Limb (tissue), 2 donors: ENCODE results near the gene USP32.
"Not testable (repeated sequence)": the region's sequence is repeated elsewhere in the genome, so short reads cannot be mapped to it uniquely, and the experiment has no call there.

Experiments
- DNase-seq, 2 donors: peaks; one replicate each; pipeline ENCODE4 v3.0.0-alpha.2; 2016; ENCODE audit errors: extremely low spot score in 2 of 2

The USP32 gene

DNA sequence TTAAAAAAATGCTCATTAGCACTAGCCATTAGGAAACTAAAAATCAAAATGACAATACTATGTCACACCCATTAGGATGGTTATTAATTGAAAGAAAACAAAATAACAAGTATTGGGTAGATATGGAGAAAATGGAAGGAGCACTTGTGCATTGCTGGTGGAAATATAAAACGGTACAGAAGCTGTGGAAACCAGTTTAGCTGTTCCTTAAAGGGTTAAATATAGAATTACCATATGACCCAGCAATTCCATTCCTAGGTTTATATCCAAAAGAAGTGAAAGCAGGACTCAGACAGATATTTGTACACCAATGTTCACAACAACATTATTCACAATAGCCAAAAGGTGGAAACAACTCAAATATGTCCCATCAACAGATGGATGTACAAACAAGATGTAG lies 13.7 kb downstream of the USP32 start:
- not testable (repeated sequence) for DNase-seq

- no peak for DNase-seq
These were observed 19.0 kb downstream of the USP32 start for GRCh38 chr17:60372790-60373483.

- DNase-seq: no peak
These were observed 20.0 kb downstream of the USP32 start for GRCh38 chr17:60371818-60372510.

DNA sequence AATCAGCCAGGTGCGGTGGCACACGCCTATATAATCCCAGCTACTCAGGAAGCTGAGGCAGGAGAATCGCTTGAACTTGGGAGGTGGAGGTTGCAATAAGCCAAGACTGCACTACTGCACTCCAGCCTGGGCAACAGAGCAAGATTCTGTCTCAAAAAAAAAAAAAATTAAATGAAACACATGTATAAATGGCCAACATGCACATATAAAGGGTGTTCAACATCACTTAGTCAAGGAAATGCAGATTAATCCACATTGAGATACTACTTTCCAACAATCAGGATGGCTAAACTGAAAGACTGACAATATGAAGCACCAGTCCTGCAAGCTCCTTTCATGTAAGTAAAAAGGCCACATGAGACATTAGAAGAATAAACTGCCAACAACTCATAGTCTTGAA lies 20.5 kb downstream of the USP32 start:
- DNase-seq: no peak

DNA sequence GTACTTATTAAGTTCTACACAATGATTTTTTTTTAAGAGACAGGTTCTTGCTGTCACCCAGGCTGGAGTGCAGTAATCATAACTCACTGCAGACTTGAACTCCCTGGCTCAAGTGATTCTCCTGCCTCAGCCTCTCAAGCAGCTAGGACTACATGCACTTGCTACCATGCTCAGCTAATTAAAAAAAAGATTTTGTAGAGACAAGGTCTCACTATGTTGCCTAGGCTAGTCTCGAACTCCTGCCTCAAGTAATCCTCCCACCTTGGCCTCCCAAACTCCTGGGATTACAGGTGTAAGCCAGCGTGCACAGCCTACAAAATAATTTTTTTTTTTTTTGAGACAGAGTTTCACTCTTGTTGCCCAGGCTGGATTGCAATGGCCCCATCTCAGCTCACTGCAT lies 22.2 kb downstream of the USP32 start:
- no peak for DNase-seq

- no peak for DNase-seq
These were observed 28.1 kb downstream of the USP32 start for GRCh38 chr17:60363700-60364405.

GRCh38 chr17:60362329-60362728 lies 29.6 kb downstream of the USP32 start:
- DNase-seq: no peak

GRCh38 chr17:60361889-60362288 lies 30.0 kb downstream of the USP32 start:
- DNase-seq: no peak

DNA sequence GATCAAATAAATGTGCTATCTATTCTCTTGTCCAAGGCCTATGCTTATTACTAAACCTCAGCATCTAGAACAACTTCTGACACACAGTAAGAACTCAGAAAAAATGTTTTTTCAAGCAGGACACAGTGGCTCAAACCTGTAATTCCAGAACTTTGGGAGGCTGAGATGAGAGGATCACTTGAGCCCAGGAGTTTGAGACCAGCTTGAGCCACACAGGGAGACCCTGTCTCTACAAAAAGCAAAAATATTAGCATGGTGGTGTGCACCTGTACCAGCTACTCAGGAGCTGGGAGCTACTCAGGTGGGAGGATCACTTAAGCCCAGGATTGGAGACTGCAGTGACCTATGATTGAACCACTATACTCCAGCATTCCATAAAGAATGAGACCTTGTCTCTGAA lies 32.5 kb downstream of the USP32 start:
- no peak for DNase-seq

- no peak for DNase-seq
These were observed 33.2 kb downstream of the USP32 start for GRCh38 chr17:60358606-60359225.

- DNase-seq: no peak
These were observed 35.0 kb downstream of the USP32 start for GRCh38 chr17:60356940-60357339.

DNA sequence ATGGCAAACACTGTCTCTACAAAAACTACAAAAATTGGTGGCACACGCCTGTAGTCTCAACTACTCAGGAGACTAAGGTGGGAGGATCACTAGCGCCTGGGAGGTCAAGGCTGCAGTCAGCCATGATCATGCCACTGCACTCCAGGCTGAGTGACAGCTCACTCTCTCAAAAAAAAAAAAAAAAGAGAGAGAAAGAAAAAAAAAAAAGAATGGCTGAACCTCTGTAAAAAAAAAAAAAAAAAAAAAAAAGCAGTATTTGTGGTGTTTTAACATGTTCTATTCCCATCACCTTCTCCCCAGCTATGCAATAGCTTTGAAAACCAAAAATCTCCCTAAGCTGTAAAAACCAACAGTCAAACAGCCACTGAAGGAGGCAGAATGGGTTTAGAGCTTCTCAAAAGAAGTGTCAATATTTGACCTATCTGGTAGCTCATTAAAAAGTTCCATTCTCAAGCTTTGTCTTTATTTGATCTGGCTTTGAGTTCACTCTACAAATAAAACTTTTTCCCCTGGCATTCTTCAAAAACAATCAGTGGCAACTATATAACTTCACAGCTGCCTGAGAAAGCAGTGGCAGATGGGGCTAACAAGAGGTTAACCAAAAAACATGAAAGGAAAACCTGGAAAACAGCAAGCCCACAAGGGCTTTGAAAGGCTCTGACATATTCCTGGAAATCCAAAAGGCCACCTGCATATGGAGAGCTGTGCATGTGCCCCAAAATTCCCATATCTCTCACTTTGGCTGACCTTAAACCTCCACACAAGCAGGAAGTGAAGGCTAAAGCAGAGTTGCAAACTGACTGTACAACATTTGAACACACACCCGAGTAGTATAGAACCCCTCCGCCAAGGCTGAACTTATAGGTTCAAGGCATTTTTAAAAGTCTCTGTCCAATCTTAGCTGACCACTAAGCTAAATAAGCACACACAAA lies 36.0 kb downstream of the USP32 start:
- DNase-seq: no peak

DNA sequence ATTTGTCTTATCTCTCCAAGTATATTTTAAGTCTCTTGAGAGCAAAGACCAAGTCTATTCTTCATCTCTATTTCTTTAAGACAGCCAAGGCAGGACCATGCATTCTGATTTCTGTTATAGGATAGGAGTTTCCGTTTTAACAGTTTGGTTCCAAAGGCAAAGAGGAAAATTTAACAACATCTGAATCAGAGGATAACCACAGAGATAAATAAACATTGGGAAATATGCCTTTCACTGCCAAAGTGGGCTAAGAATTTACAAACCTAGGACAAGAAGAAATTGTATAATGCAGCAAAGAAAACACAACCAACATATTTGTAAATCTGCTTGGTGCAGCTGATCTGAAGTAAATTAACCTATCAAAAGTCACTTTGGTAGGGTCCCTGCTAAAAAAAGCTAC lies 37.7 kb downstream of the USP32 start:
- DNase-seq: no peak

DNA sequence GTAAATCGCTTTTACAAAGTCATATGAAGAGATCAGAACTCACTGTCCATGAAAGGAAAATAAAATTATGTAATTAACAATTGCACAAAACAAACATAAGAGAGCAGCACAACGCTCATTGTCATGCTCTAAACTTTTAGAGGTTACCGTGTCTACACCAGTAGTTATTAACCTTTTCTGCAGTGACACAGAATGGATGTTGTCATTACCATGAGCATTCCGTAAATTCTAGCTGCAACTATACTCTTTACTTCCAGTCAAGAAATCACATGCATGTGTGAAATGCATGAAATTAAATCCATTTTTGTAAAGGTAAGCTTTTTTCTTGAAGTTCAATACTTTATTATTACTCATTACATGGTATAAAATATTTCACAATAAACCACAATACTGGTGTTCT lies 38.2 kb downstream of the USP32 start:
- no peak for DNase-seq

DNA sequence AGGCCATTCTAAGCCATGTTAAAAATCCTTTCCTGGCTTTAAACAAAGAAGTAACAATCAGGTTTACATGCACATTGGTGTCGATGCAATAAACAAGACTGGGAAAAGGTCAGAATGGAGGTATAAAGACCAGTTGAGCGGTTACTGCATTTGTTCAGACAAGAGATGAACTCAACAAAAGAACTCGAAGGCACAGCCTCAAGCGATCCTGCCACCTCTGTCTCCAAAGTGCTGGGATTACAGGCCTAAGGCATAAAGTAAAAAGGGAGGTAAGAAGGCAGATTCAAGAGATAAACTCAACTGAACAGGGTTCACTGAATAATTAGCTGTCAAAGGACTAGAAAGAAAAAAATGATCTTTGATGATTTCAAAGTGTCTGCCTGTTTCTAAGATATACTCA lies 39.4 kb downstream of the USP32 start:
- no peak for DNase-seq

GRCh38 chr17:60352071-60352470 lies 39.9 kb downstream of the USP32 start:
- DNase-seq: no peak

DNA sequence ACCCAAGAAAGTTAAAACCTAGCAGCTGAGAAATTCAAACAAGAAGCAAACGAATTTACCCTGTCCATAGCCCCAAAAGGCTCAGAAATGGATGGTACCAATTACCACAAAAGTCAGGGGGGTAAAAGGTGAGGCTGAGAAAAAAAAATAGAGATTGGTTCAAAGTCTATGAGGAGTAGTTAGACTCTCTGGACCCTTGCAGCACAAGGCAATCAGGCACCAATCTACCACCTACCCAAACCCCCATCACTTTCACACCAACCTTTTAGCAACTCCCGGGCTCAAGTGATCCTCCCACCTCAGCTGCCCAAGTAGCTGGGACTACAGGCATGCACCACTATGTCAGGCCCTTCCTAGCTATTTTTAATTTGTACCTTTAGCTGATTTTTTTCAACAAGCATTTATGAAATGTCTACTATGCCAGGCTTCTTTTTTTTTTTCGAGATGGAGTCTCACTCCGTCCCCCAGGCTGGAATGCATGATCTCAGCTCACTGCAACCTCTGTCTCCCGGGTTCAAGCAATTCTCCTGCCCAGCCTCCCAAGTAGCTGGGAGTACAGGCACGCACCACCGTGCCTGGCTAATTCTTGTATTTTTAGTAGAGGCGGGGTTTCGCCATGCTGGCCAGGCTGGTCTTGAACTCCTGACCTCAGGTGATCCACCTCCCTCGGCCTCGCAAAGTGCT lies 40.8 kb downstream of the USP32 start:
- DNase-seq: no peak

DNA sequence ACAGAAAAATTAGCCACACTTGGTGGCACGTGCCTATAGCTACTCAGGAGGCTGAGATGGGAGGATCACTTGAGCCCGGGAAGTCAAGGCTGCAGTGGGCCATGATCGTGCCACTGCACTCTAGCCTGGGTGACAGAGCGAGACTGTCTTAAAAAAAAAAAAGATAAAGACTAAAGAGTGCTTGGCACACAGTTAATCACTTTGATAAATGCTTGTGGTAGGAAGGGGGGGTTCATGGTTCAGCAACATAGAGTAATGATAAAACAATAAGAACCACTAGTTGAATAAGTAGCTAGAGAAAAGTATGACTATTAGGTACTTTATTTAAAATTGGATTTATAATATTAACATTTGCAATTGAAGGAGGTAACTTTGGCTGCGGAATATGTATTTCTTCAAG lies 43.3 kb downstream of the USP32 start:
- no peak for DNase-seq

DNA sequence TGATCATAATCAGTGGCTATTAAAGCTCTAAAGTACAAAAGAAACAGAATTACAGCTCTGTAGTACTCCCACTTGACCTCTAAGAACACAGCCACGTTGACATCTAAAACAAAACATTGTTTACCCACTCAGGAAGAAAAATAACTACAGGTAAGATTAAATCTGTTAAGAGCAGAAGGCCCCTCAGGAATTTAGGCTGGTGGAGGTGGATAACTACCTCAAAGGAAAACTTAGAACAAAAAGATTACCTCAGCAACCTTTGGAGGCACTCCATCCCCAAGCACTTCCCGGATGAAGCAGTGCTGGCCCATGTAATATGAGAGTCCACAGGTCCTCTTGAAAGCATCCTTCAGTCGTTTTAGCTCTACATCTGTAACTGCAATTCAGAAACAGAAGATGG lies 46.7 kb downstream of the USP32 start:
- no peak for DNase-seq

DNA sequence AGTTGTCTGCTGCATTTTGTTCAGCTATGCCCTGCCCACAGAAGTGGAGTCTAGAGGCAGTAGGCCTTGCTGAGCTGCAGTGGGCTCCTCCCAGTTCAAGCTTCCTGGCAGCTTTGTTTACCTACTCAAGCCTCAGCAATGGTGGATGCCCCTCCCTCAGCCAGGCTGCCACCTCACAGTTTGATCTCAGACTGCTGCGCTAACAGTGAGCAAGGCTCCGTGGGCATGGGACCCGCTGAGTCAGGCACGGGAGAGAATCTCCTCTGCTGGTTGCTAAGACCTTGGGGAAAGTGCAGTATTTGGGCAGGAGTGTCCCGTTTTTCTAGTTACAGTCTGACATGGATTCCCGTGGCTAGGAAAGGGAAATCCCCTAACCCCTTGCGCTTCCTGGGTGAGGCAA lies 49.4 kb downstream of the USP32 start:
- not testable (repeated sequence) for DNase-seq

GRCh38 chr17:60335289-60335688 lies 56.6 kb downstream of the USP32 start:
- no peak for DNase-seq
